Pulmonary artery endothelial cell (primary cell): ENCODE results near the gene LFNG. TPM values are rescaled to one million over a fixed set of nuclear protein-coding genes. Genes with fewer than 3 reads are reported as not detected.

Experiments used
- DNase-seq: peaks from one replicate; pipeline ENCODE4 v3.0.0-alpha.2; 2011; ENCODE audit warnings: low read depth, low spot score
- total RNA-seq: library from RNA; depleted of rRNA; stranded (reverse); fragments of >200 nt; gene quantifications from 2 replicates; pipeline ENCODE4 v1.2.3, GENCODE V29; 2014

The LFNG gene
- total RNA-seq, 1 donor from 2014 or later = 8.6 TPM

DNA sequence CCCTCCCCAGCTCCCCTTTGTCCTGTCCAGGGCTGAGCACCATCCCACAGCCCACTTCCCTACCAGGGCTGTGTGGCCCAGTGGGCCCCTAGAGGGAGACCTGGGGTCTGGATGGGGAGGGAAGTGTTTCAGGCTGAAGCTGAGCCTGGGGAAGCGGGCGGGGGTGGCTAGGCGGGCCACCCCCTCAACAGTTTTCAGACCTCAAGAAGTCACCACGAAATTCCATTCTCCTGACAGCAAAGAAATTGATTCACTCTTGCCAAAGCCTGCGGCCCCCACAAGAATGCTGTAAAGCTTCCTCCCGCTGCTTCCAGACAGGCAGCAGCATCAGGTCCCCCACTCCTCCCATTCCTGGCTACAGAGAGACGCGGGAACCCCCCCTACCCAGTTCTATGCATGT is 2.5 kb upstream of the LFNG start:
- no peak for DNase-seq

DNA sequence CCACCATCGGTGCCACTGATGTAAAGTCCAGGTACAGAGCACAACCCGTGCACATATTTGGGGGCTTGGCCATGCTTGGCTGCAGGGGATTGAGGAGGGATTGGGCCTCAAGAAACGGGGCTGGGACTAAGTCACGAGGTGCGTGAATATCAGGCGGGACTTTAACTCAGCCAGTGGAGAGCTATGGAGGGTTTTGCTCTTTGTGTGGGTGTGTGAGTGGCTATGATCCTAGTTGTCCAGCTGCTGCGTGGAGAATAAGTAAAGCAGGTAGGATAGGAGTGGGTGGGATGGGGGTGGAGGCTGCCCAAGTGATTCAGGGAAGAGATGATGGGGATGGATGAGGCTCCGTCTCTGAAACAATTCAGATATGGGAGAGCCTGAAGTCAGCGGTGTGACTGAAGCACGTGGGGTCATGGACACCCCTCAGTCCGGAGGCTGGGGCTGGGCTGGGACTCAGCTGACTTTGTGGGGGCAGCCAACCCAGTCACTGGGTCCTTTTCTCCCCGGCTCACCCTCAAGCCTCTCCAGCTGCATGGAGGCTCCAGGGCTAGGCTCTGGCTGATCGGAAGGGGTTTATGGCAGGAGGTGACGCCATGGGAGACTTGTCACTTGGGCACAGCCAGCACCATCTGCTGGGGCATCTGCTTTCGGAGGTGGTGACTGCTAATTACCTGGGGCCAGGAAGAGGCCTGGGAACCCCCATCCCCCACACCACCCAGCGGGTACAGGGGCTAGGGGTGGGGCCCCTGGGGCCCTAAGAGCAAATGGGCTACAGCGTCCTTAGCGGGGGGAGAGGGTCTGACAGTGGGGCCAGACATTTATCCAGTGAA is 1.7 kb upstream of the LFNG start:
- no peak for DNase-seq

- no peak for DNase-seq
These were observed 846 bp upstream of the LFNG start for GRCh38 chr7:2518737-2519118.

- DNase-seq = no peak
These were observed 672 bp downstream of the LFNG start for GRCh38 chr7:2520131-2520760.

DNA sequence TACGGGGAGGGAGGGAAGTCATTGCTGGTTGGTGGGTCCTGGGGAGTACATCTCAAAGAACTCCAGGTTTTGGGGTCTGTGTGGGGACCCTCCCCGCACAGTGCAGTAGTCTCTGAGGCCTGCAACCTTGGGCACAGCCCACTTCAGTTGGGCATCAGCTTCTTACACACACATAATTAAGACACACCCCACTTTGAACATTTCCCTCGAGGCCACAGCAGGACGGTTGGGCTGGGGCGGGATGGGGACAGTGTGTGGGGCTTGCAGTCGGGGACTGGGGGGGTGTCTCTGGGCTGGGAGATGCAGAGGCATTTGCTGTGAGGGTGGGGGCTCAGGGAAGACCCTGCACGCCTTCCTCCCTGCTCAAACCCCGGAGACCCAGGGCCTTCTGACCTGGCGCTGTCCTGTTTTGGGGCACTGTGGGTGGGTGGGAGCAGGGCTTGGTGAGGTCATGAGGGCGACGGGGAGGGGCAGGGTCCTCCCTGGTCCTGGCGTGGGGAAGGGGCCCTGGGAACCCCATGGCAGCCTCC is 1.3 kb downstream of the LFNG start:
- no peak for DNase-seq

DNA sequence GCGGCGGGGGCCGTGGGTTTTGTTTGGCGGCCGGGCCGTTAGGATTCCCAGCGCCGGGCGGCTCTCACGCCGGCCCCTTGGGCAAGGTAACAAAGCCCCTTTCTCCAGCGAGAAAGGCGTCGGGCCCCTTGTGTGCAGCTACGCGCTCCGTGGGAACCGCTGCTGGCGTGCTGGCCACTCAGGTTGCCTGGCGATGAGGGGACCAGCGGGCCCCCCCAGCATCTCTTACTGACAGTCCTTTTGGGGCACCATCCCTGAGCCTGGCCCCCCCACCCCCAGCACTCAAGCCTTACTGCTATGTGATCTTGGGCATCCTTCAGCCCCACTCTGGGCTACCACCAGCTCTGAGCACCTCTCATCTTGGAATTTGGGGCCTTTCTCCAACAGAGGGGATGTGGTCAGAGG is 1.8 kb downstream of the LFNG start:
- no peak for DNase-seq

DNA sequence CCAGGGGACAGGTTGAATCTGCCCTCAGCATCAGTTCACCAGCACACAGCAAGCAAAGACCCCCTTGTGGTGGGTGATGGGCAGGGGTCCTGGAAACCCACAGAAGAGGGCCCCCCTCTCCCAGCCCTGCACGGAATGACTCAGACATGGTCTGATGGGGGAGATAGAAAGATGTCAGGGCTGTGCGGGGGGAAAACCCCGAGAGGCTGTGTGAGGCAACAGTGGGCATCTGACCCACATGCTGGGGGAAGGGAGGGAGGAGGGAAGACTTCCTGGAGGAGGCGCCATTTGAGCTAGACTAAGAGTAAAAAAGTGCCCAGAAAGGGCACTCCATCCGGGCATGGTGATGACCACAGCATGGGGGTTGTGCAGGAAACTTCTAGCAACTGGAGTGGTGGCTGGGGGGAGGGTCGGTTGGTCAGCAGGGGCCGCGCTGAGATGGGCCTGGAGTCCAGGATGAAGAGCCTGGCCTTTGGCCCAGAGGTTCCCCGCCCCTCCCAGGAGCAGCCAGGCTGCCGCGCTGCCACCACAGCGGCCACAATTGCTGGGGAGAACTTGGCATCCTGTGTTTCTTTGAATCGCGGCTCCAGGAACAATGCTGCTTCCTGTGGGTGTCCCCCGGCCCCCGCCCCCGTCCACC is 2.5 kb downstream of the LFNG start:
- no peak for DNase-seq

DNA sequence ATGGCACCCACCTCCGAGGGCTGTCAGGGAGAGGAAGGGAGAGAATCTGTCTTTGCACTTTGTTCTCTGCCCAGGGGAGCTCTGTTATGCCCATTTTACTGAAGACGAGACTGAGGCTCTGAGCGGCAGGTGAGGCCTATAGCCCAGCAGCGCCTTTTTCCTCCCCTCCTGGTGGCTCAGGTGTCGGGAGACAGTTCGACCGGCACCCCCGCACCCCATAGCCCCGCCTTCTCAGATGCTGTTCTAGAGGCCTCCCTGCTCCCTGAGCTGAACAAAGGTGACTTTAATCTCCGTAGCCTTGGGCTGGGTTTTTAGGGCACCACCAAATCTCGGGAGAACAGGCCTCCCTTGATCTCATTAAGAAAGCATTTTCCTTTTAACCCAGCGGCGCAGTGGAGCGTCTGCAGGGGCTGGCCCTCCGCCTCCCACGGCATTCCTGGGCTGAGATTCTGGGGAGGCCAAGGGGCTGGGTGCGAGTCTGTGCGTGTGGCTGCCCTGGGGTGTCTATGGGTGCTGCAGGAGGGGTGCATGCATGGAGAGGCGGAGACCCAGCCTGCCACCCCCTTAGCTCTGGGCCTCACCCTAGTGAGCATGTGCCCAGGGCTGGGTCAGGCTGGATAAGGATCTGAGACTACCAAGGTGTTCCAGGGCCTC is 3.3 kb downstream of the LFNG start:
- no peak for DNase-seq

- DNase-seq = no peak
These were observed 3.9 kb downstream of the LFNG start for GRCh38 chr7:2523461-2523936.

DNA sequence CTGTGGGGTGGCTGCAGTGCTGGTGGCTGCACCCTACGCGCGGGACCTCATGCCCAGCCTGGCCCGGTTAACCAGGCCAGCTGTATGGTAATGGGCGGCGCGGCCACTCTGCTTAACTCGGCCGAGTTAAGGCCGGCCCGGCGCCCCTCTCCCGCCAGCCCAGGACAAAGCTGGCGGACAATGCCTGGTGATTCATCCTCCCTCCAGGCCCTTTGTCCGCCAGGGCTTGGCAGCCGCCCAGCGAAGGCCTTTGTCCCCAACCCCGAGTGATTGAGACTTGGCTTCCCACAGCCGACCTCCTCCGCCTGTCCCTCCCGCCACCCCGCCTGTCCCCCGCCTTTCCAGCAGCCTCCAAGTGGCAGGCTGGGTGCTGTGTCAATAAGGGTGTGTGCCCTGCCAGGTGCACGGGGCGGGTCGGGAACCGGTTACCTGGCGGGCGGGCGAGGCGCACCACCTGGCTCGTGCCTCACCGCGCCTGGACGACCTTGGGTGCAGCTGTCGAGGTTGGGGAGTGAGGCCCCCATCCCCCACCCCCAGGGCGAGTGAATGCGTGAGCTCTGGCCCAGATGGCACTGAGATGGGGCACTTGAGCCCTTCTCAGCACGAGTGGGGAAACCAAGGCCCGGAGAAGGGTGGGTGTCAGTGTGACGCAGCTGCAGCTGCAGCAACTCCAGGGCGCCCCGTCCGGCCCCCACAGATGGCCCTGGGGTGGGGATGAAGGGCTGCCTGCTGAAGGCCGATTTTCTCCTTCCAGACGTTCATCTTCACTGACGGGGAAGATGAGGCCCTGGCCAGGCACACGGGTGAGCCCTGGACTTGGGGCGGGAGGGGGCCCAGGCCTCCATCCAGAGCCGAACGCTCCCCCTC is 4.6 kb downstream of the LFNG start:
- peak; percentile 48 for DNase-seq

- DNase-seq = no peak
These were observed 5.5 kb downstream of the LFNG start for GRCh38 chr7:2524808-2525657.

GRCh38 chr7:2525658-2526630 is 6.4 kb downstream of the LFNG start:
- DNase-seq = no peak

DNA sequence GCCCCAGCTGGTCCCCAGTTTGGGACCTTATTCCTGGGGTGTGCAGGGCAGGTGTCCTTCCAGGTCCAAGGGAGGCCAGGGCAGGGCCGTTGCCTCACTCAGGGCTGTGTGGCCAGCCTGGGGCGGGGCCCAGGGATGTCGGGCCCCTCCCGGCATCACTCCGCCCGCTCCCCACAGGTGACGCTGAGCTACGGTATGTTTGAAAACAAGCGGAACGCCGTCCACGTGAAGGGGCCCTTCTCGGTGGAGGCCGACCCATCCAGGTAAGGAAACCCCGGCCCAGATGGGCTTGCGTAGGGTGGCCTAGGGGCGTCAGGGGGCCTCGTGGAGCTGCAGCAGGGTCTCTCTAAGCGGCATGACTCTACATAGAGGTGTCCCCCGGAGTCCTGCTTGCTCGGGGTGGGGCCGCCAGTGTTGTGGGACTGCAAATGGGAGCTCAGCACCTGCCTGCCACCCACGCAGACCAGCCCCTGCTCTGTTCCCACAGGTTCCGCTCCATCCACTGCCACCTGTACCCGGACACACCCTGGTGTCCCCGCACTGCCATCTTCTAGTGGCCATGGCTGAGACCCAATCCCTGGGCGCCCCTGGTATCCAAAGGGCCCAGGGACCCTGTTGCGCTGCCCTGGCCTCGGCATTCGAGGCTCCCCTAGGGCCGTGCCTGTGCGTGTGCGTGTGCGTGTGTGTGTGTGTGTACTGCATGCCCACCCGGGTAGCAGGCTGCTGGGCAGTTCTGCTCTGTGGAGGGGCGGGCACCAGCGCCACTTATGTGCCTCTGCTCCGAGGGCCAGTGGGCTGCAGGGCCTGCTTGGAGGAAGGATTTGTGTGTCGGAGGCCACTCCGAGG is 7.3 kb downstream of the LFNG start:
- DNase-seq = no peak

GRCh38 chr7:2527505-2528467 is 8.2 kb downstream of the LFNG start:
- DNase-seq = no peak

- no peak for DNase-seq
These were observed 9.0 kb downstream of the LFNG start for GRCh38 chr7:2528481-2529095.
